ENCODE data around the gene SDR42E2.
"Not testable (repeated sequence)": the region's sequence is repeated elsewhere in the genome, so short reads cannot be mapped to it uniquely, and the experiment has no call there.

GRCh38 chr16:22196559-22197168, 34.4 kb downstream of the SDR42E2 start:
- not testable (repeated sequence) for TF ChIP-seq CTCF (conservative IDR thresholded peaks at IDR 0.05); ZFX (IDR thresholded peaks at IDR 0.05)

Data from C4-2B (cell line).